Hepatocyte (in vitro differentiated cells): Measurements from ENCODE around the gene PTPRT. TPM values are rescaled to one million over a fixed set of nuclear protein-coding genes. Genes with fewer than 3 reads are reported as not detected.

Experiments used
- DNase-seq: peaks from one replicate; pipeline ENCODE4 v3.0.0-alpha.2; 2016; ENCODE audit warnings: low spot score
- H2AFZ ChIP-seq: fragments of 200-600 bp; sonication (generic); 2 replicates; pipeline ENCODE4 v1.6.0; 2016; ENCODE audit warnings: antibody characterized with exemption, mild to moderate bottlenecking
- H3K27ac ChIP-seq: fragments of 200-600 bp; sonication (generic); 2 replicates; pipeline ENCODE4 v1.5.1; 2016; ENCODE audit warnings: mild to moderate bottlenecking
- H3K27me3 ChIP-seq: fragments of 200-600 bp; sonication (generic); 2 replicates; pipeline ENCODE4 v1.6.1; 2016
- H3K36me3 ChIP-seq: fragments of 200-600 bp; sonication (generic); replicated peaks from 2 replicates; pipeline ENCODE4 v1.5.1; 2016; ENCODE audit warnings: low read depth; ENCODE audit not compliant: insufficient read depth
- H3K4me1 ChIP-seq: fragments of 200-600 bp; sonication (generic); 2 replicates; pipeline ENCODE4 v1.5.1; 2016; ENCODE audit warnings: mild to moderate bottlenecking, moderate library complexity; ENCODE audit not compliant: insufficient read depth
- H3K4me2 ChIP-seq: fragments of 200-600 bp; sonication (generic); 2 replicates; pipeline ENCODE4 v1.6.0; 2016
- H3K4me3 ChIP-seq: fragments of 200-600 bp; sonication (generic); 2 replicates; pipeline ENCODE4 v1.5.1; 2016; ENCODE audit warnings: mild to moderate bottlenecking
- H3K79me2 ChIP-seq: fragments of 200-600 bp; sonication (generic); 2 replicates; pipeline ENCODE4 v1.6.0; 2017; ENCODE audit warnings: mild to moderate bottlenecking
- H3K9me2 ChIP-seq: fragments of 200-600 bp; sonication (generic); replicated peaks from 2 replicates; pipeline ENCODE4 v1.6.0; 2017; ENCODE audit warnings: mild to moderate bottlenecking; ENCODE audit not compliant: insufficient read depth
- H3K9me3 ChIP-seq: fragments of 200-600 bp; sonication (generic); 2 replicates; pipeline ENCODE4 v1.5.1; 2016; ENCODE audit warnings: low read depth, mild to moderate bottlenecking
- H4K20me1 ChIP-seq: fragments of 200-600 bp; sonication (generic); 2 replicates; pipeline ENCODE4 v1.6.0; 2016; ENCODE audit warnings: mild to moderate bottlenecking; ENCODE audit not compliant: insufficient read depth, poor library complexity, severe bottlenecking
- CTCF ChIP-seq: fragments of 200-600 bp; sonication (generic); IDR thresholded peaks from 2 replicates; pipeline ENCODE4 v1.5.1; 2016; ENCODE audit warnings: antibody characterized with exemption, mild to moderate bottlenecking; ENCODE audit not compliant: poor library complexity
- EZH2 ChIP-seq: fragments of 200-600 bp; sonication (generic); IDR thresholded peaks from 2 replicates; pipeline ENCODE4 v1.6.1; 2016; ENCODE audit warnings: antibody characterized with exemption, mild to moderate bottlenecking, borderline replicate concordance
- EZH2phosphoT487 ChIP-seq: fragments of 200-600 bp; sonication (generic); IDR thresholded peaks from one replicate; pipeline ENCODE4 v1.6.1; 2018; ENCODE audit warnings: antibody characterized with exemption, mild to moderate bottlenecking, low read depth, moderate library complexity; ENCODE audit not compliant: unreplicated experiment, severe bottlenecking
- WGBS: methylation state at CpG from one replicate; pipeline ENCODE4 v1.1.6; 2016; ENCODE audit warnings: low lambda C conversion rate; ENCODE audit errors: missing lambda C conversion rate; 5-methylcytosine and 5-hydroxymethylcytosine counted together
- polyA plus RNA-seq: library from polyadenylated mRNA; unstranded; fragments of >200 nt; fragmentation: Nextera tagmentation; extraction: Ambion mirVana; gene quantifications from 2 replicates; pipeline ENCODE4 v1.2.1, GENCODE V29; 2016
- total RNA-seq: library from RNA; depleted of rRNA; stranded (reverse); fragments of >200 nt; gene quantifications from 2 replicates; pipeline ENCODE4 v1.2.3, GENCODE V29; 2014

PTPRT gene
- total and polyA plus RNA-seq, 2 experiments from 2014 or later = 0.47 to 0.83 TPM

GRCh38 chr20:42553374-42553773 is 636.3 kb downstream of the PTPRT start:
- Histone ChIP-seq H3K36me3 (no peaks in the 10 kb centered on the region), H3K4me1 (no peaks in the 10 kb centered on the region), H3K4me3 (no peak overlapping the region), H2AFZ (no peak overlapping the region), H3K27ac (no peak overlapping the region), H3K27me3 (peaks cover 15% of the 10 kb centered on the region), H3K79me2 (no peaks in the 10 kb centered on the region), H3K9me3 (no peaks in the 10 kb centered on the region), H4K20me1 (no peaks in the 10 kb centered on the region), H3K9me2 (no peaks in the 10 kb centered on the region), H3K4me2 (no peak overlapping the region)
- WGBS = 77% methylated on average over 2 of the region's 2 CpGs
- TF ChIP-seq CTCF (no peak), EZH2 (no peak), EZH2phosphoT487 (no peak)
- DNase-seq = no peak

GRCh38 chr20:42549496-42549895 is 640.2 kb downstream of the PTPRT start:
- Histone ChIP-seq H2AFZ (no peak overlapping the region), H3K4me1 (no peaks in the 10 kb centered on the region), H4K20me1 (no peaks in the 10 kb centered on the region), H3K4me2 (no peak overlapping the region), H3K4me3 (no peak overlapping the region), H3K9me2 (no peaks in the 10 kb centered on the region), H3K36me3 (no peaks in the 10 kb centered on the region), H3K27me3 (peaks cover 15% of the 10 kb centered on the region), H3K27ac (no peak overlapping the region), H3K9me3 (no peaks in the 10 kb centered on the region), H3K79me2 (no peaks in the 10 kb centered on the region)
- no peak for TF ChIP-seq CTCF
- no peak for TF ChIP-seq EZH2phosphoT487
- no peak for TF ChIP-seq EZH2
- 60% methylated on average over 3 of the region's 3 CpGs for WGBS
- DNase-seq = no peak

GRCh38 chr20:42544926-42545325 is 644.8 kb downstream of the PTPRT start:
- Histone ChIP-seq H3K9me3 (no peaks in the 10 kb centered on the region), H3K9me2 (no peaks in the 10 kb centered on the region), H3K36me3 (no peaks in the 10 kb centered on the region), H3K4me2 (no peak overlapping the region), H2AFZ (no peak overlapping the region), H3K27me3 (peaks cover 2% of the 10 kb centered on the region), H3K4me1 (no peaks in the 10 kb centered on the region), H3K79me2 (no peaks in the 10 kb centered on the region), H4K20me1 (no peaks in the 10 kb centered on the region), H3K27ac (no peak overlapping the region), H3K4me3 (no peak overlapping the region)
- DNase-seq = no peak
- WGBS = 54% methylated on average over 5 of the region's 5 CpGs
- no peak for TF ChIP-seq EZH2
- no peak for TF ChIP-seq CTCF

GRCh38 chr20:42532831-42533230 is 656.9 kb downstream of the PTPRT start:
- Histone ChIP-seq H3K79me2 (no peaks in the 10 kb centered on the region), H3K9me2 (no peaks in the 10 kb centered on the region), H3K27ac (no peak overlapping the region), H3K27me3 (peaks cover 4% of the 10 kb centered on the region), H3K4me3 (no peak overlapping the region), H2AFZ (no peak overlapping the region), H3K4me1 (no peaks in the 10 kb centered on the region), H4K20me1 (no peaks in the 10 kb centered on the region), H3K9me3 (no peaks in the 10 kb centered on the region), H3K36me3 (no peaks in the 10 kb centered on the region), H3K4me2 (no peak overlapping the region)
- TF ChIP-seq EZH2 (no peak), CTCF (no peak), EZH2phosphoT487 (no peak)
- WGBS = 83% methylated on average over 9 of the region's 9 CpGs
- no peak for DNase-seq
